22Rv1 (cell line): ENCODE measurements around the gene ACOX2.

Experiments used
- H3K27ac ChIP-seq: fragments of 450-650 bp; 2 replicates; pipeline ENCODE4 v1.5.1; 2017
- ZFX ChIP-seq: fragments of 450-650 bp; IDR thresholded peaks from 2 replicates; pipeline ENCODE4 v1.6.1; 2017; ENCODE audit warnings: antibody characterized with exemption, borderline replicate concordance
- TF ChIP-seq, protein P1 (sequence below): fragments of 450-650 bp; IDR thresholded peaks from 2 replicates; pipeline ENCODE4 v1.5.1; 2017; ENCODE audit warnings: mild to moderate bottlenecking

The ACOX2 gene

DNA sequence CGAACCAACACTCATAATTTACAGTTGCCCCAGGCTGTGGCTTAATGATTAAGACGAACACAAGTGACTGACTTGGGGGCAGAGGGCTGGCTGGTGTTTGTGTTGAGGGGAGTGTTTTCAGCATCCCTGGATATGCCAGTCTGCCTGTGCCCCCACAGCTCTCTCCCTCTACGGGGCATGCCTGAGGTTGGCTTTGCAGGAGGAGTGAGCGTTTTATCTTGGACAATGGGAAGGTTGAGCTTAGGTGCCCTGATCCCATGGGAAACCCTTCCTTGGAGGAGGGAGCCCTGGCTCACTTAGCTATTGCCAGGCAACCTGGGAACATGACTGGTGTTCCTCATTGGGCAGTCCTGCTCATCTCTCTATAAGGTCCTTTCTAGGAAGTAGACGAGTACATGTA, 22.6 kb upstream of the ACOX2 start:
- no peak for TF ChIP-seq ZFX
- TF ChIP-seq, protein P1, sequence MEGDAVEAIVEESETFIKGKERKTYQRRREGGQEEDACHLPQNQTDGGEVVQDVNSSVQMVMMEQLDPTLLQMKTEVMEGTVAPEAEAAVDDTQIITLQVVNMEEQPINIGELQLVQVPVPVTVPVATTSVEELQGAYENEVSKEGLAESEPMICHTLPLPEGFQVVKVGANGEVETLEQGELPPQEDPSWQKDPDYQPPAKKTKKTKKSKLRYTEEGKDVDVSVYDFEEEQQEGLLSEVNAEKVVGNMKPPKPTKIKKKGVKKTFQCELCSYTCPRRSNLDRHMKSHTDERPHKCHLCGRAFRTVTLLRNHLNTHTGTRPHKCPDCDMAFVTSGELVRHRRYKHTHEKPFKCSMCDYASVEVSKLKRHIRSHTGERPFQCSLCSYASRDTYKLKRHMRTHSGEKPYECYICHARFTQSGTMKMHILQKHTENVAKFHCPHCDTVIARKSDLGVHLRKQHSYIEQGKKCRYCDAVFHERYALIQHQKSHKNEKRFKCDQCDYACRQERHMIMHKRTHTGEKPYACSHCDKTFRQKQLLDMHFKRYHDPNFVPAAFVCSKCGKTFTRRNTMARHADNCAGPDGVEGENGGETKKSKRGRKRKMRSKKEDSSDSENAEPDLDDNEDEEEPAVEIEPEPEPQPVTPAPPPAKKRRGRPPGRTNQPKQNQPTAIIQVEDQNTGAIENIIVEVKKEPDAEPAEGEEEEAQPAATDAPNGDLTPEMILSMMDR = no peak
- H3K27ac ChIP-seq = no peak overlapping the region

- no peak for TF ChIP-seq ZFX
- TF ChIP-seq, protein P1 = no peak
- H3K27ac ChIP-seq = no peak overlapping the region
Observed at GRCh38 chr3:58557491-58557890, 20.5 kb upstream of the ACOX2 start.

DNA sequence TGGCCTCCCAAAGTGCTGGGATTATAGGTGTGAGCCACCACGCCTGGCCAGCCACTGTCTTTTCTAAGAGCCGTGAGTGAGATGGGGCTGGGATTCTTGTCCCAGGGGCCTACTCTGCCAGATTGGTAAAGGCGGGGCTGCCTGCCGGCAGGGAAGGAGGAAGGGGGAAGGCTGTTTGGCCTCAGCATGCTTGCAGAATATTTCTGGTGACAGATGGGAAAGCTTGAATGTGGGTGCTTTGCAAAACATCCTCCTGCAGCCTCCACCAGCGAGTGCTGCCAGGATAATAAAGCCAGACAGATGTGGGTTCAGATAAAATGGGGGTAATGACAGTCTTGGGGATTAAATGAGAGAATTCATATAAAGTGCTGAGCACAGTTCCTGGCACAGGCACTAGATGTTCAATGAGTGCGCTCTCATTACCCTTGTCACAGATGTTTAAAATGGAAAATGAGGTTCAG, 19.8 kb upstream of the ACOX2 start:
- no peak overlapping the region for H3K27ac ChIP-seq
- no peak for TF ChIP-seq ZFX
- TF ChIP-seq, protein P1 = no peak

DNA sequence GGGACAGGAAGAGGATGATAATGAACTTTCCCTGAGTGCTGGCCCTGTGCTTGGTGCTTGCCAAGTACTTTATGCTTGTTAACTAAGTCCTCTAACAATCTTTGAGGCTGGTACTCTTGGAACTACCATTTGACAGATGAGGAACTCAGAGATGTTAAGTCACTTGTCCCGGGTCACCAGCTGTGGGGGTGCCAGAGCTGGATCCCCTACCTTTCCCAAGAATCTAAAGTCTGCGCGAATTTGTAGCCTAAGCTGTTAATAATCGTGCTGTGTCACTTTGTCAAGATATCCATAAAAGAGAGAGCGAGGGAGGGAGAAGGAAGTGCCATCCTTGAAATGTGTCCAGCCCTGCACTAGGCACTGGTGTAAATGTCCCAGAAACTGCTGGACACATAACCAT, 19.0 kb upstream of the ACOX2 start:
- H3K27ac ChIP-seq = no peak overlapping the region
- TF ChIP-seq ZFX = no peak
- TF ChIP-seq, protein P1 = no peak

DNA sequence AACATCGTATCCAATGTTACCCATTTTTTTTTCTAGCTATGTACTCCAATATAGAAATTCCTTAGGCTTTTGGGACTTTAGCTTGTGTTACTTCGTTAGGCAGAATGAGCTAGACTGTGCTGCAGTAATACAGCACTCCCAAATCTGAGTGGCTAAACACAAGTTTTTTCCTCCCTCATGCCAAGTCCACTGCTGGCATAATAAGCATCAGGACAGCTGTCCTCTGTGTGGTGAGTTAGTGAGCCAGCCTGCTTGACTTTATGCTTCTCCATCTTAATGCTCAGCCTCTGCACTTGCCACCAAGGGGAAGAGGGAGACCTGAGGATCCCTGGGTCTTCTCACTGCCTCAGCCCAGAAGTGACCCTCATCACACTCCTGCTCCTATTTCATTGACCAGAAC, 18.2 kb upstream of the ACOX2 start:
- no peak for TF ChIP-seq ZFX
- TF ChIP-seq, protein P1 = no peak
- H3K27ac ChIP-seq = no peak overlapping the region

DNA sequence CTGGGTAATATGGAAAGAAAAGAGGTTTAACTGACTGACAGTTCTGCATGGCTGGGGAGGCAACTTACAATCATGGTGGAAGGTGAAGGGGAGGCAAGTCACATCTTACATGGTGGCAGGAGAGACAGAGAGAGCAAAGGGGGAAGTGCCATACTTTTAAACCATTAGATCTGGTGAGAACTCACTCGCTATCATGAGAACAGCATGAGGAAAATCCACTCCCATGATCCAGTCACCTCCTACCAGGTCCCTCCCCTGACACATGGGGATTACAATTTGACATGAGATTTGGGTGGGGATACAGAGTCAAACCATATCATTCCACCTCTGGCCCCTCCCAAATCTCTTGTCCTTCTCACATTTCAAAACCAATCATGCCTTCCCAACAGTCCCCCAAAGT, 16.0 kb upstream of the ACOX2 start:
- H3K27ac ChIP-seq = no peak overlapping the region
- TF ChIP-seq, protein P1 = no peak

DNA sequence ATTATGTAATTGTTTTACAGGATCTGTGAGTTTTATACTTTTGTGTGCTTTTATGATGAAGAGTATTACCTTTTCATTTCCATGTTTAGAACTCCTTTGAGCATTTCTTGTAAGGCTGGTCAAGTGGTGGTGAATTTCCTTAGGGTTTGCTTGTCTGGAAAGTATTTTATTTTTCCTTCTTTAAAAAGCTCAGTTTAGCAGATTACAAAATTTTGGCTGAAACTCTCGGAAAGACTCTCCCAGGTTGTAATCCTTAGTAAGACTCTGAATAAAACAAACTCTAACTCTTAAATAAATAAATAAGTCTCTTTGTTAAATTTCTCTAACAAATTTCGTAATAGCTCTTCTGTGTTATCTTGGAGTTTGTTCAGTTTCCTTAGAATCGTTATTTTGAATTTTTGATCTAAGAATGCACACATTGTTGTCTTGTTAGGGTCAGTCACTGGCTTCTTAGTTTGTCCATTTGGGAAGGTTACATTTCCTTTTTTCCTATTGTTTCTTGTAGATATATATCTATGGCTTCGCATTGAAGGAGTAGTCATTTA, 14.7 kb upstream of the ACOX2 start:
- TF ChIP-seq, protein P1 = no peak
- TF ChIP-seq ZFX = no peak
- no peak overlapping the region for H3K27ac ChIP-seq
